Measurements from ENCODE around the gene SHC3.

Gene SHC3

GRCh38 chr9:88991066-88992034 is 187.3 kb downstream of the SHC3 start, which contains the start of gene S1PR3:
TSS of gene S1PR3 (plus strand) at chr9:88991468. CDS start at chr9:89001201, 9,733 bp downstream.
- peak; percentile 27 for ATAC-seq
- peak; percentile 52 for DNase-seq
- peaks cover 43% of the 10 kb centered on the region for H3K27me3 Mint-ChIP-seq
- H3K4me1 Mint-ChIP-seq = peaks cover 27% of the 10 kb centered on the region
- no peak within 1 kb of the TSS for H3K27ac Mint-ChIP-seq
- H3K36me3 Mint-ChIP-seq (ENCODE audit: low read depth) = no peaks in the 10 kb centered on the region
- peak within 1 kb of the TSS; percentile 70 for H3K4me3 Mint-ChIP-seq
- H3K9me3 Mint-ChIP-seq = no peaks in the 10 kb centered on the region

- Mint-ChIP-seq H3K9me3 (no peaks in the 10 kb centered on the region), H3K36me3 (ENCODE audit: low read depth) (no peaks in the 10 kb centered on the region), H3K27ac (no peak overlapping the region), H3K4me3 (peak overlapping the region; percentile 12), H3K27me3 (peaks cover 46% of the 10 kb centered on the region), H3K4me1 (peaks cover 28% of the 10 kb centered on the region)
- DNase-seq = no peak
- ATAC-seq = no peak
These were observed 187.9 kb downstream of the SHC3 start for GRCh38 chr9:88990729-88991065.

- DNase-seq (no peak), ATAC-seq (no peak)
- H3K27me3 Mint-ChIP-seq = peaks cover 41% of the 10 kb centered on the region
- H3K4me3 Mint-ChIP-seq = peak overlapping the region; percentile 12
- H3K27ac Mint-ChIP-seq = no peak overlapping the region
- no peaks in the 10 kb centered on the region for H3K36me3 Mint-ChIP-seq (ENCODE audit: low read depth)
- peaks cover 30% of the 10 kb centered on the region for H3K4me1 Mint-ChIP-seq
- no peaks in the 10 kb centered on the region for H3K9me3 Mint-ChIP-seq
These were observed 188.4 kb downstream of the SHC3 start for GRCh38 chr9:88990041-88990728.

GRCh38 chr9:88988796-88989641 is 189.6 kb downstream of the SHC3 start:
- no peaks in the 10 kb centered on the region for H3K36me3 Mint-ChIP-seq (ENCODE audit: low read depth)
- H3K4me3 Mint-ChIP-seq = peak overlapping the region; percentile 39
- ATAC-seq (peak; percentile 85), DNase-seq (peak; percentile 16)
- H3K4me1 Mint-ChIP-seq = peaks cover 30% of the 10 kb centered on the region
- no peaks in the 10 kb centered on the region for H3K9me3 Mint-ChIP-seq
- H3K27ac Mint-ChIP-seq = peak overlapping the region; percentile 59
- H3K27me3 Mint-ChIP-seq = peaks cover 34% of the 10 kb centered on the region

- H3K36me3 Mint-ChIP-seq (ENCODE audit: low read depth) = no peaks in the 10 kb centered on the region
- H3K4me1 Mint-ChIP-seq = peaks cover 30% of the 10 kb centered on the region
- peaks cover 24% of the 10 kb centered on the region for H3K27me3 Mint-ChIP-seq
- H3K4me3 Mint-ChIP-seq = no peak overlapping the region
- H3K27ac Mint-ChIP-seq = no peak overlapping the region
- ATAC-seq (no peak), DNase-seq (no peak)
- H3K9me3 Mint-ChIP-seq = no peaks in the 10 kb centered on the region
These were observed 191.0 kb downstream of the SHC3 start for GRCh38 chr9:88987661-88988060.

GRCh38 chr9:88986776-88987175 is 191.8 kb downstream of the SHC3 start:
- ATAC-seq = no peak
- H3K4me3 Mint-ChIP-seq = no peak overlapping the region
- peaks cover 15% of the 10 kb centered on the region for H3K27me3 Mint-ChIP-seq
- H3K9me3 Mint-ChIP-seq = no peaks in the 10 kb centered on the region
- H3K27ac Mint-ChIP-seq = no peak overlapping the region
- peaks cover 28% of the 10 kb centered on the region for H3K4me1 Mint-ChIP-seq
- DNase-seq = no peak
- H3K36me3 Mint-ChIP-seq (ENCODE audit: low read depth) = no peaks in the 10 kb centered on the region

- Mint-ChIP-seq H3K36me3 (ENCODE audit: low read depth) (no peaks in the 10 kb centered on the region), H3K4me1 (peaks cover 28% of the 10 kb centered on the region), H3K4me3 (no peak overlapping the region), H3K27ac (no peak overlapping the region), H3K9me3 (no peaks in the 10 kb centered on the region), H3K27me3 (peaks cover 14% of the 10 kb centered on the region)
- DNase-seq (no peak), ATAC-seq (no peak)
These were observed 193.0 kb downstream of the SHC3 start for GRCh38 chr9:88985616-88986015.

GRCh38 chr9:88984543-88984883 is 194.1 kb downstream of the SHC3 start:
- DNase-seq (no peak), ATAC-seq (no peak)
- Mint-ChIP-seq H3K36me3 (ENCODE audit: low read depth) (no peaks in the 10 kb centered on the region), H3K4me1 (peaks cover 19% of the 10 kb centered on the region), H3K9me3 (no peaks in the 10 kb centered on the region), H3K27me3 (peaks cover 16% of the 10 kb centered on the region), H3K4me3 (no peak overlapping the region), H3K27ac (no peak overlapping the region)

GRCh38 chr9:88983865-88984542 is 194.6 kb downstream of the SHC3 start:
- Mint-ChIP-seq H3K36me3 (ENCODE audit: low read depth) (no peaks in the 10 kb centered on the region), H3K27me3 (peaks cover 16% of the 10 kb centered on the region)

GRCh38 chr9:88980740-88981203 is 197.8 kb downstream of the SHC3 start:
- H3K27ac Mint-ChIP-seq = no peak overlapping the region
- DNase-seq (no peak), ATAC-seq (no peak)
- H3K27me3 Mint-ChIP-seq = peaks cover 15% of the 10 kb centered on the region
- no peak overlapping the region for H3K4me3 Mint-ChIP-seq
- H3K36me3 Mint-ChIP-seq (ENCODE audit: low read depth) = no peaks in the 10 kb centered on the region
- no peaks in the 10 kb centered on the region for H3K9me3 Mint-ChIP-seq
- peaks cover 17% of the 10 kb centered on the region for H3K4me1 Mint-ChIP-seq

More at GRCh38 chr9:88983865-88984542, 194.6 kb downstream of the SHC3 start:
- no peak overlapping the region for H3K27ac Mint-ChIP-seq
- ATAC-seq = no peak
- H3K4me1 Mint-ChIP-seq = peaks cover 14% of the 10 kb centered on the region
- H3K4me3 Mint-ChIP-seq = no peak overlapping the region
- no peak for DNase-seq
- H3K9me3 Mint-ChIP-seq = no peaks in the 10 kb centered on the region

- DNase-seq (no peak), ATAC-seq (no peak)
- Mint-ChIP-seq H3K36me3 (ENCODE audit: low read depth) (no peaks in the 10 kb centered on the region), H3K4me3 (no peak overlapping the region), H3K9me3 (no peaks in the 10 kb centered on the region), H3K4me1 (peaks cover 14% of the 10 kb centered on the region), H3K27ac (no peak overlapping the region), H3K27me3 (peaks cover 12% of the 10 kb centered on the region)
These were observed 198.8 kb downstream of the SHC3 start for GRCh38 chr9:88979791-88980190.

GRCh38 chr9:88979021-88979420 is 199.6 kb downstream of the SHC3 start:
- Mint-ChIP-seq H3K9me3 (no peaks in the 10 kb centered on the region), H3K27me3 (peaks cover 12% of the 10 kb centered on the region), H3K4me3 (no peak overlapping the region), H3K4me1 (peaks cover 14% of the 10 kb centered on the region), H3K36me3 (ENCODE audit: low read depth) (no peaks in the 10 kb centered on the region), H3K27ac (no peak overlapping the region)
- DNase-seq (no peak), ATAC-seq (no peak)

GRCh38 chr9:88978034-88978433 is 200.6 kb downstream of the SHC3 start:
- H3K36me3 Mint-ChIP-seq (ENCODE audit: low read depth) = no peaks in the 10 kb centered on the region
- DNase-seq (no peak), ATAC-seq (no peak)
- H3K27me3 Mint-ChIP-seq = peaks cover 9% of the 10 kb centered on the region
- H3K9me3 Mint-ChIP-seq = no peaks in the 10 kb centered on the region
- H3K4me1 Mint-ChIP-seq = peaks cover 14% of the 10 kb centered on the region
- H3K4me3 Mint-ChIP-seq = no peak overlapping the region
- H3K27ac Mint-ChIP-seq = no peak overlapping the region

GRCh38 chr9:88976890-88977257 is 201.7 kb downstream of the SHC3 start:
- Mint-ChIP-seq H3K9me3 (no peaks in the 10 kb centered on the region), H3K4me1 (peaks cover 14% of the 10 kb centered on the region), H3K27ac (no peak overlapping the region), H3K4me3 (no peak overlapping the region), H3K36me3 (ENCODE audit: low read depth) (no peaks in the 10 kb centered on the region), H3K27me3 (peaks cover 11% of the 10 kb centered on the region)
- DNase-seq = no peak
- ATAC-seq = peak; percentile 25
